GM18511 (cell line): ENCODE results near the gene SHISAL1.

Experiments used
- ATAC-seq: cut with Tn5 transposase; IDR thresholded peaks from one replicate; pipeline ENCODE4 v1.9.1; 2021; ENCODE audit warnings: mild to moderate bottlenecking, moderate library complexity; ENCODE audit not compliant: unreplicated experiment

SHISAL1 gene

DNA sequence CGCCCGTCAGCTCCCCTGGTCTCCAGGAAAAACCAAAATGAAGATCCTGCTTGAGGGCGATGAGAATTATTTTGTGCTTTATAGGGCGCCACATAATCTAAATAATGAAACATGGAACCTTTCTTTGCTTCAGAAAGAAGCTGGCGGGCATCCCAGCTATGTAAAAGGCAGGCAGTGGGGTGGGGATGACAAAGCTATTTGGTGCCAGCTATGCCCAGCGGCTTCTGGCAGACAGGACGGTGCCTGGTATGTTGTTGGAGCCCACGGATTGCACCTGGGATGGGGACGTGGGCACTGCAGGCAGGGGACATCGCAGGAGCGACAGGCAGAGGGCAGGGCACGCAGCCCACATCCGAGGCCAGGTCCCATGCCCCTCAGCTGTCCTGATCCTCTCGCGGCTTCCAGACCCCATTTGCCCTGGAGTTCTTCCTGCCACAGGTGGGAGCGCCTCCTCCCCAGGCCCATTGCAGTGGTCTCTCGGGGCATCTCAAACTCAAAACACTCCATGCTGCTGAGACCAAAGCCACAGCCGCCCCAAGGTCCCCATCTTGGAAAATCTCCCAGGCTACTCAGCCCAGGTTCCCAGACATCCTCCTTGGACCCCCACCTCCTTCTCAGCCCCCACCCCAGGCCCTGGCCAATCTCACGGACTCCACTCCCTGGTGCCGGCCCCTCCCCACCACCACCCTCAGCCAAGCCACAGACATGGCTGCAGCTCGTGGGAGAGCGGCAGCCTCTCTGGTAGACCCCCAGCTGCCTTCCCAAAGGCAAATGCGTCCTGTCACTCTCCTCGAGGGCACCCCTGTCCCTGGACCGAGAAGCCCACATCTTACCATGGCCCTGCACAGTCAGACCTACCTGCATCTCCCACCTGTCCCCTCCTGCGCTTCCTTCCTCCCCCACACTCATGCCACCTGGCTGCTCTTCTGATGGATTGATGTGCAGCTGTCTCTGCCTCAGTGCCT lies 45.7 kb downstream of the SHISAL1 start:
- no peak for ATAC-seq

DNA sequence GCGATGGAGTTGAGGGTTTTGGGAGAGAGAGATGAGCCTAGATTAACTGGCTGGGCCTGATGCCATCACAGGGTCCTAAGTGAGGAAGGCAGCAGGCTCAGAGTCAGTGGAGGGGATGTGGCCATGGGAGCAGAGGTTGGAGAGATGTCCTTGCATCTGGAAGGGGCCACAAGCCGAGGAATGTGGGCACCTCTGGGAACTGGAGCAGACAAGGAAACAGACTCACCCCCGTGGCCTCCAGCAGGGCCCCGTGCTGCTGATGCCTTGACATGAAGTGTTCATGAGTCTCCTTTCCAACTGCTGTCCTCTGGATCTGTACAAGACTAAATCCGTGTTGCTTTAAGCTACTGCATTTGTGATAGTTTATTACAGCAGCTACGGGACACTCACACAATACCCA lies 49.2 kb downstream of the SHISAL1 start:
- ATAC-seq: no peak

GRCh38 chr22:44261861-44262595 lies 50.7 kb downstream of the SHISAL1 start:
- ATAC-seq: no peak

- no peak for ATAC-seq
These were observed 51.4 kb downstream of the SHISAL1 start for GRCh38 chr22:44261164-44261860.

GRCh38 chr22:44260216-44261035 lies 52.3 kb downstream of the SHISAL1 start:
- no peak for ATAC-seq

- no peak for ATAC-seq
These were observed 53.2 kb downstream of the SHISAL1 start for GRCh38 chr22:44259366-44260215.

DNA sequence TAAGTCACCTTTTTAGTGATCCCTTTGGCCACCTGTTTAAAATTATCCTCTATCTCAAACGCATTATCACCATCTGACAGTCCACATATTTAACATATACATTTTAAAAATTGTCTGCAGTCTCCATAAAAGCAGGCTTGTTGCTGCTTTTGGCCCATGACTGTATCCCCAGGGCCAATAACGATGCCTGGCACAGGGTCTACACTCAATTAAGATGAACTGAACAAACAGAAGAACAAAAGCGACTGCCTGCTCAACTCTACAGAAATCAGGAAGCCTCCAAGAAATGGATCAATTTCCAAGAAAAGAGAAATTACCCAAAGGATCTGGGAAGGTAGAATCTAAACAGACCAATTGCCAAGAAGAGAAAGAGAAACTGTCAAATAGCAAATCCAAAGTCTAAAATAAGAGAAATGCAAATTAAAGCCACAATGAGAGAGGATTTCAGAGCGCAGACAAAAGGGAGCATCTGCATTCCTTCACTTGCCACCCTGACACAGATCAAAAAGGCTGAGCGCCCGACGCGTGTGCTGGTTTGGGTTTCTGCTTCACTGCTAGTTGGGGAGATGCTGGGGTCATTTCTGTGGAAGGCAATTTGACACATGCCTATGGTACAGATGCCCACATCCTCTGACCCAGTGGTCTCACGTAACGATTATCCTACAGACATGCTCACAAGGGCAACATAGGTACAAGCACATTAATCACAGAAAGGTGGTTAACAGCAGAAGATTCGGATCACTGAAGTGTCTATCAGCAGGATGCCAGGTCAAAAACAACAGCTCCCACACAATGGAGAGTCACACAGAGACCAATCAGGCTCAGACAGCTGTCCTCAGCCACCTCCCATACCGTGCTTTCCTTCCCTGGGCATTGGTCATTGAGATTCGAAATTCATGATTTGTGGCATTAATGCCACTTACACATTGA lies 55.9 kb downstream of the SHISAL1 start:
- no peak for ATAC-seq

GRCh38 chr22:44256085-44256484 lies 56.7 kb downstream of the SHISAL1 start:
- ATAC-seq: no peak

DNA sequence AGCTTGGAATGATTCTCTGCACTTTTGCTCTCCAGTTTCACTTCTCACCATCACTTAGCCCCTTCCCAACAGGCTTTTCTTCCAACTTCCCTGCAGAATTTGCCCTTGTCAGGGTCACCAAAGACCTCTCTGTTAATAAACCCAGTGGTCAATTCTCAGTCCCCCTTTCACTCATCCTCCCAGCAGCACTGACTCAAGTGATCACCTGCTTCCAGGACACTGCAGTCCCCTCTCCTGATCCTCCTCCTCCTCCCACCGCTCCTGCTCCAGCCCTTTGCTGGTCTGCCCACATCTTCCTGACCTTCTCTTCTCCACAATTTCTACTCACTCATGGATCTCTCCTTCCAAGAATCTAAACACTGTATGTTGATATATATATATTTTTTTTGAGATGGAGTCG lies 57.9 kb downstream of the SHISAL1 start:
- ATAC-seq: no peak

DNA sequence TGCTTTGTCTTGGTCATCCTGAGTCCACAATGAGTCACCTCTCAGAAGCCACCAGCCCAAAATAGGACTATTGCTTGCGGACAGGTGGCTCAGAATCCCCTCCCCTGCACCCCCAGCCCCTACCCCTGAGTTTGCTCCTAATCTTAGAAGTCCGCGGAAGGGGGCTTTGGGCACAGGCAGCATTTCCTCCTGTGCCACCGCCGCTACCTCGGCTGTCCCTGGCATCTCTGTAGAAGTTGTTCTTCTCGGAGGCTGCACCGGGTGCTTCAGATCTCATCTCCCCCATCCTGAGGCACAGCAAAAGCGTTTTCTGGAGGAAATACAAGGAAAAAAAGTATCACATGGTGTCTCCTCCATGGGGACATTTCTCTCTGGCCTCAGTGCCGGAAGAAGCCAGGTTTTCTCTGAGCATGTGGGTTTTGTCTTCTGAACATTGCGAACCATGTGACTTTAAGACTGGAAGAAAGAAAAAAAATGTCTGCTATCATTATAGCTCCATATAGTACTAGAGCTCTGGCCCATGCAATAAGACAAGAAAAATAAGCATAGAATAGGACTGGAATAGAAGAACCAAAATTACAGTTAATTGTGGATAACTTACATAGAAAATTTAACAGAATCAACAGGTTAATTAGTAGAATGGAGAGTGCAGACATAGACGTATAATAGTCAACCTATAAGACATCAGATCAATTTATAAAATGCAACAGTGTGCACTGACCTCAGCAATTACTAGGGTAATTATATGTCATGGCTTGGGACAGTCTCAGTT lies 63.2 kb downstream of the SHISAL1 start:
- ATAC-seq: no peak

DNA sequence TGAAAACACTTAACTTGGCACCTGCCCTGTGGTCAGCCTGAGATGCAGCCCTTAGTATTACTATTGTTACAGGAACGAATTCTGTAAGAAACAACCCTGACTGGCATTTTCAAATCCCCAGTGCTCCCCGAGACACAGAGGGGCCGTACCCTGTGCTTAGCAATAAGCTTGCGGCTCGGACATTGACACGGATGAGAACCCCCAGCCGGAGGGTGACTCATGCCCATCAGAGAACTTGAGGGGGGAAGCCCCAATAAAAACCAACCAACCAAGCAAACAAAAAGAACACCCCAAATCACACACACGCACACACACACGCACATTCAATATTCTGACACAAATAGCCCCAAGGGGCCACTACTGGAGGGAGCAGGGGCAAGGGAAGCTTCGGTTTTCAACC lies 63.8 kb downstream of the SHISAL1 start:
- no peak for ATAC-seq

DNA sequence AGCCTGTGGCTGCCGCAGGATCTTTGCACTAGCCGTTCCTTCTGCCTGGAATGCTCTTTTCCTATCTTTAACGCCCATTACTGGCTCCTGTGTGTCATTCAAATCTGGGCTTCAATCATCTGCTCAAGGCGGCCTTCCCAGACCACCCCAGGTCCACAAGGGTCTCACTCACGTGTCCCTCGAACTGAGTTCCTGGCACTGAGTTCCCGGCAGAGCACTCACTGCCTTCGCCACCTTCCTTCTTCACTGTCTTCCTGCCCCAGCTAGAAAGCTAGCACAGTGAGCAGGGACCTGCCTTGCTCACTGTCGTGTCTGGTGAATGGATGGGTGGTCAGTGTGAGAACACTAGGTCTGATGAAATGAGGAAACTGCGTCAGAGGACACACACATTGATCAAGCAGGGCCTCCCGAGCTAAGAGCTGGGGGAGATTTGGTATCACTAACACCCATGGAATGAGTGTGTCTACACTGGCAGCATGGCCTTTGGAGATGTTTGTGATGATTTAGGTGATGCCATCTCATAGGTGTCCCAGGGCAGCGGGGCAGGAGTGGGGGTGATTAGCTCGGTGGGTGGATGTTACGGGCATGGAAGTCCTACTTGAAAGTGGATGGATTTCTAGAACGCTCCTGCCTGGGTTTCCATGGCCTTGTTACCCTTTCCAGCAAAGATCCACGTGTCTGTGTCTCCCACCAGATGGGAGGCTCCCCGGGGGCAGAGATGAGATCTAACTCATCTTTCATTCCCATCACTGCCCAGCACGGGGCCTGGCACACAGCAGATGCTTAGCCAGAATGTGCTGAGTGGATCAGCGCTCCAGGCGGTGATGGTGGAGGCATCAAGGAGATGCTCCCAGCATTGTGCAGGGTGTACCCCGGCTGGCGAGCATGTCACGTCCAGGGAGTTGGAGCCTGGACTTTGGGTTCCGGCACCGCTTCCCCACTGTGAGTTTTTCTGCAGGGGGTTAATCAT lies 64.5 kb downstream of the SHISAL1 start:
- no peak for ATAC-seq

DNA sequence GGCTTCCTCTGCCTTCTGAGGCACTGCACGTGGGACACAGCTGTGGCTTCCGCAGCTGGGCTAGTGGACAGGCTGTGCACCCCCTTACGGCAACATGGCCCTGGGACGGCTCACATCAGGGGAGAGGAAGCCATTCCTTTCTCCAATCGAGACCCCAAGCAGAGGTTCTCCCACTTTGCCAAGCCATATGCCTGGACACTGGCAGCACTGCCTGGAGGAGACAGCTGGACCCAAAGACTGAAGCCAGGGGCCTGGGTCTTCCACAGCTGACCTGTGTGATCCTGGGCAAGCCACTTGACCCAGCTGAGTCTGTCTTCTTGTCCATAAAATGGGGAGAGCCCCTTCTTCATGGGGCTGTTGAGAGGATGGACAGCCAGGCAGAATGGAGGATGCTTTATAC lies 65.4 kb downstream of the SHISAL1 start:
- ATAC-seq: no peak

GRCh38 chr22:44246615-44247326 lies 66.0 kb downstream of the SHISAL1 start:
- no peak for ATAC-seq

DNA sequence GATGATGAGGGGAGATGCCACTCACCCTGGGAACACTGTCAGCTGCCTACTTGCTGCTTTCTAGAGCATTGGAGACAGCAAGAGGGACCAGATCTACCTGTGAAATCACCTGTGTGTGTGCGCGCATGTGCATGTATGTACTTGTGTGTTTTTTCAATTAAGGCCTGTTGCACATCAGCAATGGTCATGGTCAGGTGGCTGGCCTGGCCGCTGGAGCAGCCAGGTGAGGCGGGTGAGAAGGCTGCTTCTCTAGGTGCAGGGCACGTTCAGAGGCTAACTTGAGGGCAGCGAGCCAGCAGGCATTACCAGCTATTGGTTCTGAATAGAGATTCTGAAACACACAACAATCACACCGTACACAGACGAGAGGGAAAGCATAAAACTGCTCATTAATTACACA lies 66.9 kb downstream of the SHISAL1 start:
- no peak for ATAC-seq

GRCh38 chr22:44245438-44245837 lies 67.3 kb downstream of the SHISAL1 start:
- no peak for ATAC-seq
